ENCODE measurements around the gene UBA1.

Gene UBA1

DNA sequence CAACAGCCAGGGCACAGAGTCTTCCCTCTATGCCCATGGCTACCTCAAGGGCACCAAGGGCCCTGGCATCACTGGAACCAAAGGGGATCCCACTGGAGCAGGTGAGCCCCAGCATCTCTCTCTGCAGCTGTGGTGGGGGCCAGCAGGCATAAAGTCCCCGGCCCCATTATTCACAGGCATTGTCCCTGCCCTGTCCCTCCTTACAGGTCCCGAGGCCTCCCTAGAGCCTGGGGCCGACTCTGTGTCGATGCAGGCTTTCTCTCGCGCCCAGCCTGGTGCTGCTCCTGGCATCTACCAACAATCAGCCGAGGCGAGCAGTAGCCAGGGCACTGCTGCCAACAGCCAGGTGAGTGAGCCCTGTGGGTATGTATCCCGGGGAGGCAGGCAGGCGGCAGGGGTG is 12.3 kb upstream of the UBA1 start:
- Histone ChIP-seq H2AFZ (ENCODE audit: low read length) (no peak overlapping the region), H3K4me2 (ENCODE audit: low read depth, low read length, poor library complexity, severe bottlenecking) (no peak overlapping the region), H3F3A (ENCODE audit: low read depth) (no peaks in the 10 kb centered on the region), H3K9me3 (ENCODE audit: insufficient read depth, low read depth, low read length) (no peaks in the 10 kb centered on the region), H3K9me2 (replicated peaks; ENCODE audit: low read depth, low read length) (no peaks in the 10 kb centered on the region), H3K79me2 (ENCODE audit: insufficient read depth, low read length) (no peaks in the 10 kb centered on the region), H3K4me3 (ENCODE audit: low read length, poor library complexity, severe bottlenecking) (no peak overlapping the region), H3K4me1 (ENCODE audit: insufficient read depth, low read length, poor library complexity, severe bottlenecking) (no peaks in the 10 kb centered on the region), H3K9ac (ENCODE audit: low read depth, low read length, poor library complexity, severe bottlenecking) (no peak overlapping the region), H3K27me3 (ENCODE audit: insufficient read depth, low read length, poor library complexity, severe bottlenecking) (no peaks in the 10 kb centered on the region), H4K20me1 (ENCODE audit: insufficient read depth, low read length, poor library complexity, severe bottlenecking) (no peaks in the 10 kb centered on the region), H3K36me3 (ENCODE audit: insufficient read depth, low read length) (peaks cover 73% of the 10 kb centered on the region; the same call in 1 of the 2 replicates)
- TF ChIP-seq EZH2phosphoT487 (IDR thresholded peaks at IDR 0.05; ENCODE audit: borderline replicate concordance), result no peak
- TF ChIP-seq, protein P1, sequence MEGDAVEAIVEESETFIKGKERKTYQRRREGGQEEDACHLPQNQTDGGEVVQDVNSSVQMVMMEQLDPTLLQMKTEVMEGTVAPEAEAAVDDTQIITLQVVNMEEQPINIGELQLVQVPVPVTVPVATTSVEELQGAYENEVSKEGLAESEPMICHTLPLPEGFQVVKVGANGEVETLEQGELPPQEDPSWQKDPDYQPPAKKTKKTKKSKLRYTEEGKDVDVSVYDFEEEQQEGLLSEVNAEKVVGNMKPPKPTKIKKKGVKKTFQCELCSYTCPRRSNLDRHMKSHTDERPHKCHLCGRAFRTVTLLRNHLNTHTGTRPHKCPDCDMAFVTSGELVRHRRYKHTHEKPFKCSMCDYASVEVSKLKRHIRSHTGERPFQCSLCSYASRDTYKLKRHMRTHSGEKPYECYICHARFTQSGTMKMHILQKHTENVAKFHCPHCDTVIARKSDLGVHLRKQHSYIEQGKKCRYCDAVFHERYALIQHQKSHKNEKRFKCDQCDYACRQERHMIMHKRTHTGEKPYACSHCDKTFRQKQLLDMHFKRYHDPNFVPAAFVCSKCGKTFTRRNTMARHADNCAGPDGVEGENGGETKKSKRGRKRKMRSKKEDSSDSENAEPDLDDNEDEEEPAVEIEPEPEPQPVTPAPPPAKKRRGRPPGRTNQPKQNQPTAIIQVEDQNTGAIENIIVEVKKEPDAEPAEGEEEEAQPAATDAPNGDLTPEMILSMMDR (conservative IDR thresholded peaks at IDR 0.05; ENCODE audit: low read length), result no peak

DNA sequence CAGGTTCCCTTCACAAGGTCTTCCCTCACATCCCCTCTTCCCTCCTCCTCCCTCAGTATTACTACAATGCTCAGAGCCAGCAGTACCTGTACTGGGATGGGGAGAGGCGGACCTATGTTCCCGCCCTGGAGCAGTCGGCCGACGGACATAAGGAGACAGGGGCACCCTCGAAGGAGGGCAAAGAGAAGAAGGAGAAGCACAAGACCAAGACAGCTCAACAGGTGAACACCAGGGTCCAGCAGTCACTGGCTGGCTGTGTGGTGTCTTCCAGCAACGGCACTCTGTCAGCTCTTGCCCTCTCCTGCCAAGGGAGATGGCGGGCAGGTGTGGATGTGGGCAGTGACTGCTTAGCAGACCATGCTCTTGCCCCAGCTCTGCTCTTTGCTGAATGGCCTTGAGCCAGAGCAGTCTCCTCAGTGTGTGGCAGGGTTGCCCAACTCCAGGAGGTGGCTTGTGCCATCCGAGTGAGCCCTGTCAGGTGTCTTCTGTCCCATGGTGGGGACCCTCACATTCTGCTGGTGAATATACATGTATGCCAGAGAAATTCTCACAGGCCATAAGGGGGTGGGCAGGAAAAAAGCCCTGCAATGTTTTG is 11.4 kb upstream of the UBA1 start:
- Histone ChIP-seq H3K4me2 (ENCODE audit: low read depth, low read length, poor library complexity, severe bottlenecking) (no peak overlapping the region), H3K27me3 (ENCODE audit: insufficient read depth, low read length, poor library complexity, severe bottlenecking) (no peaks in the 10 kb centered on the region), H4K20me1 (ENCODE audit: insufficient read depth, low read length, poor library complexity, severe bottlenecking) (no peaks in the 10 kb centered on the region), H3K9me2 (replicated peaks; ENCODE audit: low read depth, low read length) (no peaks in the 10 kb centered on the region), H3K79me2 (ENCODE audit: insufficient read depth, low read length) (no peaks in the 10 kb centered on the region), H3K9me3 (ENCODE audit: insufficient read depth, low read depth, low read length) (no peaks in the 10 kb centered on the region), H3K4me1 (ENCODE audit: insufficient read depth, low read length, poor library complexity, severe bottlenecking) (no peaks in the 10 kb centered on the region), H3K4me3 (ENCODE audit: low read length, poor library complexity, severe bottlenecking) (no peak overlapping the region), H3K36me3 (ENCODE audit: insufficient read depth, low read length) (peaks cover 71% of the 10 kb centered on the region; the same call in 1 of the 2 replicates), H2AFZ (ENCODE audit: low read length) (no peak overlapping the region), H3K9ac (ENCODE audit: low read depth, low read length, poor library complexity, severe bottlenecking) (no peak overlapping the region), H3F3A (ENCODE audit: low read depth) (no peaks in the 10 kb centered on the region)
- no peak for TF ChIP-seq EZH2phosphoT487 (IDR thresholded peaks at IDR 0.05; ENCODE audit: borderline replicate concordance)
- TF ChIP-seq, protein P1 (conservative IDR thresholded peaks at IDR 0.05; ENCODE audit: low read length), result no peak

DNA sequence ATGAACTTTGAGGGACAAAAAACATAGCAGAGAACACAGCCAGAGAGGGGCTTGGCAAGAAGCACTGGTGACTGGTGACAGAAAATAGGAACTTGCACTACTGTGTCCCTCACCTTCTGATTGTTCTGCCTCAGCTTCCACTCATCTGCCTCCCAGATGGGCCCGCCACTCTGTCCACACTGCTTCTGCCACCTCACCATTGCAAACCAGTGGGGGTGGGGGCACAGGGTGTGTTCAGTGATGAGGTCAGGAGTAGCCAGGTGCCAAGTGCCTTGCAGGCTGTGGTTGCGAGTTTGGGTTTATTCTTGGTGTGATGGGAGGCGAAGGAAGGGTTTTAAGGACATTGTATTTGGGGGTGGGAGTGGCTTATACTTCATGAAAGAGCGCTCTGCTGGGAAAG is 9.1 kb upstream of the UBA1 start:
- no peak overlapping the region for H3K4me2 ChIP-seq (ENCODE audit: low read depth, low read length, poor library complexity, severe bottlenecking)
- H3K9me3 ChIP-seq (ENCODE audit: insufficient read depth, low read depth, low read length), result no peaks in the 10 kb centered on the region
- peaks cover 49% of the 10 kb centered on the region; the same call in 1 of the 2 replicates for H3K36me3 ChIP-seq (ENCODE audit: insufficient read depth, low read length)
- H3K27me3 ChIP-seq (ENCODE audit: insufficient read depth, low read length, poor library complexity, severe bottlenecking), result no peaks in the 10 kb centered on the region
- no peaks in the 10 kb centered on the region for H4K20me1 ChIP-seq (ENCODE audit: insufficient read depth, low read length, poor library complexity, severe bottlenecking)
- H3K9ac ChIP-seq (ENCODE audit: low read depth, low read length, poor library complexity, severe bottlenecking), result no peak overlapping the region
- H2AFZ ChIP-seq (ENCODE audit: low read length), result no peak overlapping the region
- no peak overlapping the region for H3K4me3 ChIP-seq (ENCODE audit: low read length, poor library complexity, severe bottlenecking)
- no peaks in the 10 kb centered on the region for H3K4me1 ChIP-seq (ENCODE audit: insufficient read depth, low read length, poor library complexity, severe bottlenecking)
- H3F3A ChIP-seq (ENCODE audit: low read depth), result no peaks in the 10 kb centered on the region
- no peak for TF ChIP-seq EZH2phosphoT487 (IDR thresholded peaks at IDR 0.05; ENCODE audit: borderline replicate concordance)
- TF ChIP-seq, protein P1 (conservative IDR thresholded peaks at IDR 0.05; ENCODE audit: low read length), result no peak
- H3K79me2 ChIP-seq (ENCODE audit: insufficient read depth, low read length), result no peaks in the 10 kb centered on the region
- no peaks in the 10 kb centered on the region for H3K9me2 ChIP-seq (replicated peaks; ENCODE audit: low read depth, low read length)
